Measurements from ENCODE around the gene ANKAR. TPM values are rescaled to one million over a fixed set of nuclear protein-coding genes. Genes with fewer than 3 reads are reported as not detected.
A peak's percentile ranks its signal among the peaks of the same experiment; 100 is the strongest.

The ANKAR gene
- total and polyA plus RNA-seq, 12 donors: 0.64 to 9.3 (median 5.6) TPM

- no peak overlapping the region for H3K4me3 ChIP-seq
- peaks cover 0 to 36% (median 0%) of the 10 kb centered on the region in 9 donors for H3K36me3 ChIP-seq
- ATAC-seq (no peak), DNase-seq (no peak)
- no peaks in the 10 kb centered on the region for H3K9me3 ChIP-seq
- no peak overlapping the region for H3K27ac ChIP-seq
- 94% methylated on average over 3 of the region's 3 CpGs for WGBS, 2 donors
- no peak for TF ChIP-seq CTCF (IDR thresholded peaks at IDR 0.05)
- intact Hi-C loops (cut with DNase I): loop anchor here in 3 of 10 donors (5.0 kb wide), 1 partner anchor 34 kb away; the partner anchor contains the start of gene ASNSD1 (in 3 of the 3)
- H3K27me3 ChIP-seq: no peaks in the 10 kb centered on the region
- H3K4me1 ChIP-seq: peaks cover 0 to 9% (median 0%) of the 10 kb centered on the region in 9 donors
Measured at GRCh38 chr2:189696223-189696622, 21.8 kb downstream of the ANKAR start.

GRCh38 chr2:189698020-189698887 lies 23.8 kb downstream of the ANKAR start:
- no peaks in the 10 kb centered on the region for H3K9me3 ChIP-seq
- H3K27me3 ChIP-seq: no peaks in the 10 kb centered on the region
- 34 to 35% methylated on average over 6 of the region's 6 CpGs for WGBS, 2 donors
- peak; percentile 18 to 86 (median 69) for TF ChIP-seq CTCF (IDR thresholded peaks at IDR 0.05)
- peaks cover 0 to 9% (median 0%) of the 10 kb centered on the region in 9 donors for H3K4me1 ChIP-seq
- DNase-seq: peak in 1 of 2 donors; percentile 54
- peak in 6 of 8 donors; percentile 43 to 70 (median 62) for ATAC-seq
- H3K4me3 ChIP-seq: peak overlapping the region in 2 of 10 donors; percentile 12 to 23
- intact Hi-C loops (cut with DNase I): loop anchor here in 9 of 10 donors (1.0 to 5.0 kb wide), 3 partner anchors 36 to 37 kb away; partner anchors contain the start of gene ASNSD1 (in 9 of the 9)
- peaks cover 0 to 24% (median 0%) of the 10 kb centered on the region in 9 donors for H3K36me3 ChIP-seq
- no peak overlapping the region for H3K27ac ChIP-seq

GRCh38 chr2:189700681-189701080 lies 26.2 kb downstream of the ANKAR start:
- TF ChIP-seq CTCF (IDR thresholded peaks at IDR 0.05): no peak
- H3K9me3 ChIP-seq: no peaks in the 10 kb centered on the region

GRCh38 chr2:189702071-189702470 lies 27.6 kb downstream of the ANKAR start:
- Histone ChIP-seq H3K4me1 (peaks cover 0 to 9% (median 0%) of the 10 kb centered on the region in 9 donors), H3K27me3 (no peaks in the 10 kb centered on the region), H3K9me3 (no peaks in the 10 kb centered on the region), H3K36me3 (peaks cover 0 to 36% (median 7%) of the 10 kb centered on the region in 9 donors), H3K27ac (no peak overlapping the region), H3K4me3 (no peak overlapping the region)
- ATAC-seq: no peak
- intact Hi-C loops (cut with DNase I): no loop called here
- DNase-seq: no peak
- TF ChIP-seq CTCF (IDR thresholded peaks at IDR 0.05): no peak

More at GRCh38 chr2:189700681-189701080, 26.2 kb downstream of the ANKAR start:
- Histone ChIP-seq H3K27me3 (no peaks in the 10 kb centered on the region), H3K4me1 (peaks cover 0 to 9% (median 0%) of the 10 kb centered on the region in 9 donors), H3K27ac (no peak overlapping the region), H3K4me3 (no peak overlapping the region), H3K36me3 (peaks cover 0 to 30% (median 5%) of the 10 kb centered on the region in 9 donors)
- DNase-seq: no peak
- ATAC-seq: no peak
- intact Hi-C loops (cut with DNase I): no loop called here
- WGBS, 2 donors: 50 to 51% methylated on average over 2 of the region's 2 CpGs
